SW 1271 (cell line): ENCODE results near the gene PLK5.
A peak's percentile ranks its signal among the peaks of the same experiment; 100 is the strongest.

Source experiments
- DNase-seq, 2 experiments: peaks; one replicate each; lab custom pipeline; 2025; lab: John Stamatoyannopoulos, UW

Gene PLK5

GRCh38 chr19:1555487-1556389 lies 31.9 kb downstream of the PLK5 start:
- DNase-seq, result no peak

- no peak for DNase-seq
Measured at GRCh38 chr19:1556390-1557070, 32.7 kb downstream of the PLK5 start.

- DNase-seq, result no peak
Measured at GRCh38 chr19:1558552-1558951, 34.7 kb downstream of the PLK5 start.

GRCh38 chr19:1560286-1560882 lies 36.5 kb downstream of the PLK5 start:
- no peak for DNase-seq

- DNase-seq, result no peak
Measured at GRCh38 chr19:1561236-1561842, 37.5 kb downstream of the PLK5 start.

- DNase-seq, result no peak
Measured at GRCh38 chr19:1563251-1563650, 39.4 kb downstream of the PLK5 start.

GRCh38 chr19:1566392-1567115 lies 42.7 kb downstream of the PLK5 start:
- DNase-seq, result peak in 1 of 2 experiments; percentile 49

GRCh38 chr19:1567116-1567847 lies 43.4 kb downstream of the PLK5 start:
- no peak for DNase-seq

- DNase-seq, result no peak
Measured at GRCh38 chr19:1567848-1568227, 44.0 kb downstream of the PLK5 start.

GRCh38 chr19:1568320-1569019 lies 44.6 kb downstream of the PLK5 start, which contains the start of gene MEX3D:
Gene MEX3D (minus strand): TSS chr19:1568325. CDS start chr19:1568058, 267 bp downstream.
- peak in 1 of 2 experiments; percentile 31 for DNase-seq

- no peak for DNase-seq
Measured at GRCh38 chr19:1569997-1570396, 46.1 kb downstream of the PLK5 start.

GRCh38 chr19:1570836-1571235 lies 47.0 kb downstream of the PLK5 start:
- DNase-seq, result no peak

- DNase-seq, result no peak
Measured at GRCh38 chr19:1571358-1571757, 47.5 kb downstream of the PLK5 start.

GRCh38 chr19:1572795-1573194 lies 48.9 kb downstream of the PLK5 start:
- no peak for DNase-seq

- no peak for DNase-seq
Measured at GRCh38 chr19:1574354-1575136, 50.7 kb downstream of the PLK5 start.

GRCh38 chr19:1575323-1576241 lies 51.7 kb downstream of the PLK5 start:
- DNase-seq, result no peak

- no peak for DNase-seq
Measured at GRCh38 chr19:1576242-1577089, 52.6 kb downstream of the PLK5 start.
